MCF 10A (cell line): ENCODE measurements around the gene ELP4. TPM values are rescaled to one million over a fixed set of nuclear protein-coding genes. Genes with fewer than 3 reads are reported as not detected.

Experiments used
- BruUV-seq: library from RNA; stranded (reverse); fragments of 400-500 nt; replicated peaks from 2 replicates; lab custom pipeline; 2021; lab: Mats Ljungman, UMichigan
- CTCF ChIA-PET: fragments of 300-600 bp; sonication (Branson Sonifier 250); formaldehyde crosslinking; extraction: SDS; loops from one replicate; lab custom pipeline; 2021; ENCODE audit warnings: antibody characterized with exemption, inconsistent platforms; lab: Yijun Ruan, JAX
- POLR2A ChIA-PET: fragments of 300-600, 350-650 bp; sonication (Branson Sonifier 250); formaldehyde crosslinking; extraction: SDS; loops from one replicate; lab custom pipeline; 2020; ENCODE audit warnings: antibody characterized with exemption, inconsistent platforms; lab: Yijun Ruan, JAX
- DNase-seq: peaks from one replicate; pipeline ENCODE4 v3.0.0-alpha.2; 2018; ENCODE audit not compliant: unreplicated experiment
- H3K27ac Mint-ChIP-seq: one replicate; pipeline ENCODE4 v1.8.0; 2022; ENCODE audit warnings: mild to moderate bottlenecking, low read depth, mixed read lengths; ENCODE audit not compliant: unreplicated experiment
- H3K27me3 Mint-ChIP-seq: one replicate; pipeline ENCODE4 v1.8.0; 2022; ENCODE audit warnings: mixed read lengths; ENCODE audit not compliant: insufficient read depth, unreplicated experiment
- H3K36me3 Mint-ChIP-seq: one replicate; pipeline ENCODE4 v1.8.0; 2022; ENCODE audit warnings: mild to moderate bottlenecking, moderate library complexity, mixed read lengths; ENCODE audit not compliant: insufficient read depth, unreplicated experiment
- H3K4me1 Mint-ChIP-seq: one replicate; pipeline ENCODE4 v1.8.0; 2022; ENCODE audit warnings: mixed read lengths; ENCODE audit not compliant: insufficient read depth, unreplicated experiment
- H3K4me3 Mint-ChIP-seq: one replicate; pipeline ENCODE4 v1.8.0; 2022; ENCODE audit warnings: mild to moderate bottlenecking, moderate library complexity, mixed read lengths; ENCODE audit not compliant: unreplicated experiment
- H3K9me3 Mint-ChIP-seq: one replicate; pipeline ENCODE4 v1.8.0; 2022; ENCODE audit warnings: mixed read lengths; ENCODE audit not compliant: unreplicated experiment
- CTCF ChIP-seq: fragments of 200-600 bp; IDR thresholded peaks from one replicate; pipeline ENCODE4 v1.8.0; 2022; ENCODE audit warnings: antibody characterized with exemption, mild to moderate bottlenecking; ENCODE audit not compliant: unreplicated experiment
- intact Hi-C: fragments of 100-400 bp; cut with micrococcal nuclease; formaldehyde crosslinking; loops from 2 replicates; pipeline ENCODE4 v1.14.1; 2022
- total RNA-seq: library from RNA; stranded (reverse); gene quantifications from 2 replicates; pipeline ENCODE4 v1.2.3, GENCODE V29; 2022

The ELP4 gene
- total RNA-seq, 1 experiment from 2014 or later = 18.3 TPM

GRCh38 chr11:31813391-31814175, 304.0 kb downstream of the ELP4 start:
- DNase-seq = no peak
- H3K9me3 Mint-ChIP-seq = no peaks in the 10 kb centered on the region
- intact Hi-C loops = no loop called here
- H3K27ac Mint-ChIP-seq = no peak overlapping the region
- CTCF ChIA-PET = interaction anchor here (1.1 kb wide), 1 partner anchor 28 kb away, joined by 3 read pairs; no protein-coding TSS in a partner anchor
- H3K27me3 Mint-ChIP-seq = peaks cover 32% of the 10 kb centered on the region
- H3K4me3 Mint-ChIP-seq = no peak overlapping the region
- no peak for TF ChIP-seq CTCF
- POLR2A ChIA-PET = no interaction called here
- peaks cover 6% of the 10 kb centered on the region for H3K4me1 Mint-ChIP-seq
- no peaks in the 10 kb centered on the region for H3K36me3 Mint-ChIP-seq
- no TSS peak for BruUV-seq

DNA sequence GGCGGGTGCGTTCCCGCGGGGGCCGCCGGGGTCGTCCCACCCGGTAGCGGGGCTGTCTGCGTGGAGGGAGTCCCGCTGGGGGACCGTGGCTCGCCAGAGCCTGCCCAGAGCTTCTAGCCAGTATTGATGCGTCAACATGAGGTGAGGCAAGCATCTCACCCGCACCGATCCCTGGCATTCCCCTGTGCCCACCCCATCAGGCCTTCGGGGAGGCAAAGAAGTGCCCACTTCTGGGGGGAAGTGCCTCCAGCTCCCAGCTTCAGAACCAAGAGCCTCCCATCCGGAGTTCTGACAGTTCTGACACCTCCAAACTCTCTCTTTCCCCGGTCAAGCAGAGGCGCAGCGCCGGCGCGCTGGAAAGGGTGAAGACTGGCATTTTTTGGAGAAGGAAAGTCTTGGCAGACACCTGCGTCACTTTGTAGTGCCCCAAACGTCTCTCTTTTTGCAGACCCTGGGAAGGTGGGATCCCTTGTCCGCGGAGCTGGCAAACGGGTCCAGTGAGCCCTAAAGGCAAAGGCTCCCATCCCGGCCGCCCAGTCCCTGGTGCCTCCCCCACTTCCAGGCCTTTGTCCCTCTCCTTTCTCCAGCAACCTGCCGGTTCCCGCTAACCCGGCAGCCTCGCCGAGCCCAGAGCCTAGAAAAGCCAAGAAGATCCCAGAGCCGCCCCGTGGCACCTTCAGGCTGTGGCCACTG, 304.8 kb downstream of the ELP4 start:
- BruUV-seq = no TSS peak
- Mint-ChIP-seq H3K36me3 (no peaks in the 10 kb centered on the region), H3K9me3 (no peaks in the 10 kb centered on the region), H3K27ac (no peak overlapping the region), H3K4me1 (peaks cover 6% of the 10 kb centered on the region), H3K27me3 (peaks cover 25% of the 10 kb centered on the region), H3K4me3 (no peak overlapping the region)
- ChIA-PET CTCF (no interaction called here), POLR2A (no interaction called here)
- no peak for DNase-seq
- no peak for TF ChIP-seq CTCF
- intact Hi-C loops = no loop called here

DNA sequence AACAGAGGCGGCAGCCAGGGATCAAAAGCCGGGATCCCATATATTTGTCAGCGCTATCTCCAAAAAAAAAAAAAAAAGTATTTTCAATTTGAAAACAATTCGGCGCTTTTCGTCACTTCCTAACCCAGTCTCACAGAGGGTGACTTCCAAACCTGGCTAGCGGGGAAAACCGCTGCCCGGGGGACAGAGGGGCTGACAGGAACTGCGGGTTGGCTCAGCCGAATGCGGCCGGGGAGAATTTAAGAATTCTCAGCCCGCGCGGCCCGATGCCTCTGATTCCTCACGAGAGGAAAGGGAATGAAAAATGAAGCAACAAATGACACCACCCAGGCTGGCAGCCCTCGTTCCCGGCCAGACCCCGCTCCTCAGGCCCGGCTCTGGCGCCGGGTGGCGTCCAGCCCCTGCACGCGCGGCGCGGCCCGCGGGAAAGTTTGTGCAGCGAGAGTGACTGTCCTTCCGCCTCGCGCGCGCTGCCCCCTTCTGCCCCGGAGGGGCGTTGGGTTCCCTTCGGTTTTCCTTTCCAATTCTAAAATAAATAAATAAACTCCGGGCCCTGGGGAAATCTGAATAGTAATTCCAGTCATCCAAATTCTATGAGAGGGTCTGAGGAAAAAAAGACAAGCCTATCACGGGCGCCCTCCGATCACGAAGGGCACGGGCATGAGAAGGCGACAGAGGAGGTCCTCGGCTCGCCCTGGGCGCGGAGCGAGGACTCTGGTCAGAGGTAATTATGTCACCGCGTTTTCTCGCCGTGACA, 306.3 kb downstream of the ELP4 start:
- no TSS peak for BruUV-seq
- TF ChIP-seq CTCF = no peak
- intact Hi-C loops = no loop called here
- Mint-ChIP-seq H3K36me3 (no peaks in the 10 kb centered on the region), H3K4me1 (peaks cover 2% of the 10 kb centered on the region), H3K9me3 (no peaks in the 10 kb centered on the region), H3K4me3 (no peak overlapping the region), H3K27ac (no peak overlapping the region), H3K27me3 (peaks cover 18% of the 10 kb centered on the region)
- no peak for DNase-seq
- POLR2A ChIA-PET = no interaction called here
- CTCF ChIA-PET = no interaction called here
